GM12872 (cell line): ENCODE measurements around the gene NHSL2.

Source experiments
- TF ChIP-seq, protein P1 (sequence below): IDR thresholded peaks from 3 replicates; pipeline ENCODE4 v1.5.1; 2011; ENCODE audit warnings: low read depth, mild to moderate bottlenecking, low read length, moderate library complexity; ENCODE audit not compliant: insufficient read depth

Gene NHSL2

DNA sequence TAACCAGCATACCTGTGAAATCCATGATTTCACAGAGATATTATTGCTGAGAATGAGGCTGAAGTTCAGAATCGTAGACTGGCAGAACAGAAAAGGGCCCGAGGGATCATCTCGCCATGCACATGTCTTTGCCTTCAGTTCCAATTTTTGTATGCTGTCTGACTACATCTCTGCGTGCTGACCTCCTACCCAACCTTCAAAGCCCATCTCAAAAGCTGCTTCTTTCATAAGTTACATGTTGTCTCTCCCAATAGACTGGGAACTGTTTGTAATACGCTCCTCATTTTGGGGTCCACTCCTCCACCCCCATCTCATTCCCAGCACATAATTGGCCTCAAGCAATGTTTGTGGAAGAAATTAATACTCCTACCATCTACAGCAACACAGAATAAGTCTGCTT, 142.9 kb downstream of the NHSL2 start:
- TF ChIP-seq, protein P1, sequence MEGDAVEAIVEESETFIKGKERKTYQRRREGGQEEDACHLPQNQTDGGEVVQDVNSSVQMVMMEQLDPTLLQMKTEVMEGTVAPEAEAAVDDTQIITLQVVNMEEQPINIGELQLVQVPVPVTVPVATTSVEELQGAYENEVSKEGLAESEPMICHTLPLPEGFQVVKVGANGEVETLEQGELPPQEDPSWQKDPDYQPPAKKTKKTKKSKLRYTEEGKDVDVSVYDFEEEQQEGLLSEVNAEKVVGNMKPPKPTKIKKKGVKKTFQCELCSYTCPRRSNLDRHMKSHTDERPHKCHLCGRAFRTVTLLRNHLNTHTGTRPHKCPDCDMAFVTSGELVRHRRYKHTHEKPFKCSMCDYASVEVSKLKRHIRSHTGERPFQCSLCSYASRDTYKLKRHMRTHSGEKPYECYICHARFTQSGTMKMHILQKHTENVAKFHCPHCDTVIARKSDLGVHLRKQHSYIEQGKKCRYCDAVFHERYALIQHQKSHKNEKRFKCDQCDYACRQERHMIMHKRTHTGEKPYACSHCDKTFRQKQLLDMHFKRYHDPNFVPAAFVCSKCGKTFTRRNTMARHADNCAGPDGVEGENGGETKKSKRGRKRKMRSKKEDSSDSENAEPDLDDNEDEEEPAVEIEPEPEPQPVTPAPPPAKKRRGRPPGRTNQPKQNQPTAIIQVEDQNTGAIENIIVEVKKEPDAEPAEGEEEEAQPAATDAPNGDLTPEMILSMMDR, result no peak

DNA sequence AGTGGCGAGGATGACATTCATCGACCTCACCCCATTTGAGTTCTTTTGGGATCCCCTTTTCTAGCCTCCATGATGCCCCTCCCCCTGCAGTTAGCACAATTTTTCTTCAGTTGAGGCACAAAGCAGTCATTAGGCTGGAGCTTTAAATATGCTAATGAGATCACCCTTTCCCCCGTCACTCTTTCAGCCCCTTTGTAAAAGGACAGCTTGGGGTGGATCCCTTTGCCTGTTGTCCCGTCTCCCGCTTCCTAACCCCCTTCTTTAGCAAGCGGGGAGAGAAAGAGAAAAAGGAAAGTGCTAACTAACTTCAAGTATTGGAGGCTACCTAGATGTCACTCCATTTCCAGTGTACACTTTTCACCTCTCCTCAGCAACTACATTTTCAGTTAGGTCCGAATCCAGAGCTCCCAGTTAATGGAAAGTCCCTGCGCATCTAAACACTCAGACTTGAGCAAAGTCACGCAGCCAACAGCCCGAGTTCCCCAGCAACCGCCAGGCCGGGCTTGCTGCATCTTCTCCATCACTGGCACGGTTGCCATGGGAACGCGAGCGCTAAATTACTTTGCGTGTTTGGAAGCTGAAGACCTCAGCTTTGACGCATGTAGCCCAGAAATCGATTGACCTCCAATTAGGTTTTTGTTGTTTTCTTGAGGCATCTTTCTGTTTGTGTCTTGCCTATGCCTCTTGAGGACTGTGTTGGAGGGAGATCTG, 144.3 kb downstream of the NHSL2 start:
- TF ChIP-seq, protein P1, result no peak

DNA sequence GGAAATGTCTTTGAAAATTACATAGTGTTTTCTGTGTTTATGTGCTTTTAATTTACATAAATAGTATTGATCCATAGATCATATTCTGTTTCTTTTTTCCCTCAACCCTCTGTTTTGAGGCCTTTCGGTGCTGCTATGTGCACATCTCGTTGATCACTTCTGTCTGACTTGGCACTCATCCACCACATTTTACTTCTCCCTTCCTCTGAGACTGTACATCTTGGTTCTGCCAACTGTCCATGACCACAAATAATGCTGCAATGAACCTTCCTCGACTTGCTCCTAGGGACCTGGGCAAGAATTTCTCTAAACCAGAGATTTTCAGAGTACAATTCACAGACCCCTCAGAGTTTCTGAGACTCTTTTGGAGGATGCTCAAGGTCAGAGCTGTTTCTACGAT, 146.7 kb downstream of the NHSL2 start:
- TF ChIP-seq, protein P1, result no peak

DNA sequence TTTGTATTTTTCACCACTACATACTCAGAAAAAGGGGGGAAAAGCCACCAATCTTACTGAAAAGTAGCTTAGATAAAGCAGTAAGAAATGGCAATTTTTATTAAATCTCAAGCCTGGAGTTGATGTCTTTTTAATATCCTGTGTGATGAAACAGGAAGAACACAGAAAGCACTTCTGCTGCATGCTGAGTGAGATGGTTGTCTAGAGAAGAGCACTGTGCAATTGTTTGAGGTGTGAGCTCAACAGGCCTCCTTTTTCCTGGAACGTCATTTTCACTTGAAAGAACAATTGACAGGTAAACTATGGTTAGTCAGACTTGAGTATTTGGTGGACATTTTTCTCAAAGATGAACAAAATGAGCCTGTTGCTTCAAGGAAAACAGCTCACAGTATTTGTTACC, 147.2 kb downstream of the NHSL2 start:
- TF ChIP-seq, protein P1, result no peak

DNA sequence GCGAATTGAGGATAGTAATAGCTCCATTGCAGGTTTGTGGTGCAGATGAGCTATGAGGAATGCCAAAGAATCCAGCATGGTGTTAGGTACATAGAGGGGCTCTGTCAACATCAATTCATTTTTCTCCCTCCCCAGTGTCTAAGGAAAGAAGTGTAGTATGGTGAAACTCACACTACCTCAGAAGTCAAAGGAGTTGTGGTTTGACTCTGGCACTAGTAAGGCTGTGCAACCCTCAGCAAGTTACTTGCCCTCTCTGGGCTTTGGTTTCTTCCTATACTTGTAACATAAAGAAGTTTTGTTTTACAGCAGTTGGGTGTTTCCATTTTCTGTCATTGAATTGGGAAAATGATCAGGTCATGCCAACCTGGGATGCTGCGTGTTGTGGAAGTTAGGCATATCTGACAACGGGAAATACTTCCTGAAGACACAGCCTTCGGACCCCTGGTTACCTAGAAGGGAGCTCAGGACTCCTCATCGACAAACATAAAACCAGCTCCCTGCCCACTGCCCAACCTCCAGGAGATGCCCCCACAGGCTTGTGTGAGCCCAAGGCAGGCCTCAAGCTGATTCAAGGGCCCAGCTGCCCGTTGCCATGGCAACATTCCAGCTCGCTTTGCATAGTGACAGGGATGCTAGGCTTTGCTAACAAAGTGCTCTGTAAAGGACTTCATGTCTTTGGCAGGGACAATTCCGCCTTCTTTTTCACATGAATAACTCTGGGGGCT, 149.7 kb downstream of the NHSL2 start:
- TF ChIP-seq, protein P1, result no peak

DNA sequence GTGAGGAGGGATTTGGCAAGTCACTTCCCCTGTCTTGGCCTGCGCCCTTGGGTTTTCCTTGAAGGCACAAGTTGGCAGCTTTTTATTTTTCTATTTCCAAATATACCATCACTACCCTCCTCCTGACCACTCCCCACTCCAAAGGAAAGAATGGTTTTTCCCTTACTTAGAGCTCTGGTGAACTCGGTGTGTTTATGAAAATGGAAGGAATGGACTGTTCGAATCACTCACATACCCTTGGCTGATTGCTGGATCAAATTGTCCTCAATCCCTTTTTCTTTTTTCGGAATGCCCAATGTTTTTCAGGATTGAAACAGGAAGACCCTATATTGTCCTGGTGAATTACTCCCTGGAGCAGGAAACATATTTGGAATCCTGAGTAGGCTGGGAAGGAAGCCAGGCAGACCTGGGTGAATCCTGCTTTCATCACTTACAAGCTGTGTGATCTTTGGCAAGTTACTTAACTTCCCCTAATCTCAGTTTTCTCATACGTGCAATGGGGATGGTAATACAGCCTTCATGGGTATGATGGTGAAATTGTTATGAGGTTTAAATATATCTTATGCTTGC, 150.4 kb downstream of the NHSL2 start:
- TF ChIP-seq, protein P1, result no peak

DNA sequence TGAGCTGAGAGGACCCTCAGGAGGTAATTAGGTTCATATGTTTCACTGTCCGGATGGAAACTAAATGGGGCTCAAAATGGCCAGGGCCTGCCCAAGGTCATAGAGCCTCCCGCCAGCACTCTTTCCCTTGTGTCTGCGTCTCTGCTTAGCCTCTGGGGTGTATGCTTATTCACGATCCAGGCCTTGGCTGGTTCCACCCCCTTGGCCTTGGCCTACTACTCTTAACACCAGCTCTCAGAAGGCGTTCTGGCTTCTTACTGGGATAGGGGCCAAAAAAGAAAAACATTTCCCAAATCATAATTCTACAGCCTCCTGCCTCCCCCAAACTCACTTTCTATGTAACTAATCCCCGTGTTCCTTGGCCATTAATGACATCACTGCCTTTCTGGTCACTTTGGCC, 152.3 kb downstream of the NHSL2 start:
- TF ChIP-seq, protein P1, result no peak
